Measurements from ENCODE around the gene RHBDL2. TPM values are rescaled to one million over a fixed set of nuclear protein-coding genes. Genes with fewer than 3 reads are reported as not detected.
A peak's percentile ranks its signal among the peaks of the same experiment; 100 is the strongest.

The RHBDL2 gene
- total RNA-seq, 1 donor: 0.72 TPM

DNA sequence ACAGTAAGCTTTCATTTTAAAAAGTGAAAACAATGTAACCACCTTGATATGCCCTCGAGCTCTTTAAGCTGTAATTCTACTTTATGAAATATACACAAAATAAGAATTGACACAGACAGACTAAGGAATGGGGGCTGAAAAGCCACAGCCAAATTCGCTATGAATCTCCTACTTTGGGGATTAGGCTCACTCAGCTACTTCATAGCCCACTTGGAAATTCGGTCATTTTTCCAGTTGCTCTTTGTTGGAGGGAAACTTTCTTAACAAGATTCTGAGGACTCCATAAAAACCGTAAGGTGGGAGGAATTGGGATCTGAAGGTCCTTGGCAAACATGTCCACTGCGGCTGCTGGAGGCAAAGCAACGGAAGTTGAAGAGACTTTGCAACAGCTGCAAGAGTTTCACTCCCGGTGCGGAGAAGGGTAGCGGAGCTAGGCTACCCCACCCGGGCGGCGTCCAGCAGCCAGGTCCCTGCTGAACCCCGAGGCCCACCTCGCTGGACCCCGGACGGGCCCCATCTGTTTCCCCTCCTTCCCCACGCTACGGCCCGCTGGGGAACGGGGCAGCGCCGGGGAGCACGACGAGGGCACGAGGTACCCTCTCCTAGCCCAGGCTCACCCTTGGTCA is 69.1 kb downstream of the RHBDL2 start:
- H4K20me1 ChIP-seq (ENCODE audit: insufficient read depth, low read length): peaks cover 4% of the 10 kb centered on the region
- no peaks in the 10 kb centered on the region for H3K36me3 ChIP-seq (ENCODE audit: insufficient read depth, low read length)
- no peaks in the 10 kb centered on the region for H3K27me3 ChIP-seq (ENCODE audit: insufficient read depth, low read length)
- H3K9me3 ChIP-seq (ENCODE audit: low read depth, low read length): no peaks in the 10 kb centered on the region
- peak; percentile 72 for DNase-seq (ENCODE audit: insufficient read length, low spot score, missing footprints)
- peaks cover 70% of the 10 kb centered on the region for H3K79me2 ChIP-seq (ENCODE audit: insufficient read depth, low read length)
- H3K4me3 ChIP-seq (ENCODE audit: insufficient read depth, low read length): peak overlapping the region; percentile 73
- TF ChIP-seq, protein P1, sequence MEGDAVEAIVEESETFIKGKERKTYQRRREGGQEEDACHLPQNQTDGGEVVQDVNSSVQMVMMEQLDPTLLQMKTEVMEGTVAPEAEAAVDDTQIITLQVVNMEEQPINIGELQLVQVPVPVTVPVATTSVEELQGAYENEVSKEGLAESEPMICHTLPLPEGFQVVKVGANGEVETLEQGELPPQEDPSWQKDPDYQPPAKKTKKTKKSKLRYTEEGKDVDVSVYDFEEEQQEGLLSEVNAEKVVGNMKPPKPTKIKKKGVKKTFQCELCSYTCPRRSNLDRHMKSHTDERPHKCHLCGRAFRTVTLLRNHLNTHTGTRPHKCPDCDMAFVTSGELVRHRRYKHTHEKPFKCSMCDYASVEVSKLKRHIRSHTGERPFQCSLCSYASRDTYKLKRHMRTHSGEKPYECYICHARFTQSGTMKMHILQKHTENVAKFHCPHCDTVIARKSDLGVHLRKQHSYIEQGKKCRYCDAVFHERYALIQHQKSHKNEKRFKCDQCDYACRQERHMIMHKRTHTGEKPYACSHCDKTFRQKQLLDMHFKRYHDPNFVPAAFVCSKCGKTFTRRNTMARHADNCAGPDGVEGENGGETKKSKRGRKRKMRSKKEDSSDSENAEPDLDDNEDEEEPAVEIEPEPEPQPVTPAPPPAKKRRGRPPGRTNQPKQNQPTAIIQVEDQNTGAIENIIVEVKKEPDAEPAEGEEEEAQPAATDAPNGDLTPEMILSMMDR (IDR thresholded peaks at IDR 0.05; ENCODE audit: extremely low read depth, low read depth, low read length): no peak
- H3K4me2 ChIP-seq (ENCODE audit: insufficient read depth, low read length): peak overlapping the region; percentile 84
- peak overlapping the region; percentile 52 for H2AFZ ChIP-seq (ENCODE audit: low read length)
- H3K27ac ChIP-seq (ENCODE audit: low read depth, low read length): peak overlapping the region; percentile 7
- peaks cover 10% of the 10 kb centered on the region for H3K4me1 ChIP-seq (ENCODE audit: insufficient read depth, low read length)

DNA sequence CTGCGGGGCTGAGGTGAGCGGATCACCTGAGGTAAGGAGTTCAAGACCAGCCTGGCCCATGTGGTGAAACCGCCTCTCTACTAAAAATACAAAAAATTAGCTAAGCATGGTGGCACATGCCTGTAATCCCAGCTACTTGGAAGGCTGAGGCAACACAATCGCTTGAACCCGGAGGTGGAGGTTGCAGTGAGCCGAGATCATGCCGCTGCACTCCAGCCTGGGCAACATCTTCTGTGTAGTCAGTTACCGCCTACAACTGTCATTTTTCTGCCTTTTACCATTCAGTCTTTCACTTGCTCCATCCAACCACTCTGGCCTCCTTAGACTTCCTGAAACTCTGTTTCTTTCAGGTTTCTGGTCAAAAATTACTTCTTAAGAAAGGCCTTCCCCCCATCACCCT is 70.6 kb downstream of the RHBDL2 start:
- H3K36me3 ChIP-seq (ENCODE audit: insufficient read depth, low read length): no peaks in the 10 kb centered on the region
- H2AFZ ChIP-seq (ENCODE audit: low read length): no peak overlapping the region
- H3K9me3 ChIP-seq (ENCODE audit: low read depth, low read length): no peaks in the 10 kb centered on the region
- no peak overlapping the region for H3K4me3 ChIP-seq (ENCODE audit: insufficient read depth, low read length)
- no peak for DNase-seq (ENCODE audit: insufficient read length, low spot score, missing footprints)
- TF ChIP-seq, protein P1 (IDR thresholded peaks at IDR 0.05; ENCODE audit: extremely low read depth, low read depth, low read length): no peak
- peaks cover 79% of the 10 kb centered on the region for H3K79me2 ChIP-seq (ENCODE audit: insufficient read depth, low read length)
- H4K20me1 ChIP-seq (ENCODE audit: insufficient read depth, low read length): peaks cover 4% of the 10 kb centered on the region
- H3K4me2 ChIP-seq (ENCODE audit: insufficient read depth, low read length): no peak overlapping the region
- peaks cover 10% of the 10 kb centered on the region for H3K4me1 ChIP-seq (ENCODE audit: insufficient read depth, low read length)
- no peaks in the 10 kb centered on the region for H3K27me3 ChIP-seq (ENCODE audit: insufficient read depth, low read length)
- no peak overlapping the region for H3K27ac ChIP-seq (ENCODE audit: low read depth, low read length)

DNA sequence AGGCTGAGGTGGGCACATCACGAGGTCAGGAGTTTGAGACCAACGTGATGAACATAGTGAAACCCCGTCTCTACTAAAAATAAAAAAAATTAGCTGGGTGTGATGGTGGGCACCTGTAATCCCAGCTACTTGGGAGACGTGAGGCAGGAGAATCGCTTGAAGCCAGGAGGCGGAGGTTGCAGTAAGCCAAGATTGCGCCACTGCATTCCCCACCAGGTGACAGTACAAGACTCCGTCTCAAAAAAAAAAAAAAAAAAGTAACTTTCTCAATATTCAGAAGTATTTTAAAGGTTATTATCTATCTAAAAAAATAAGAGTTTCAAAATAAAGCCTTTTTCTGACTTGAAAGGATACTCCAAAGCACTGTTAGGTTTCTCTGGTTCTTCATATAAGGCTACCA is 74.4 kb downstream of the RHBDL2 start:
- no peaks in the 10 kb centered on the region for H3K27me3 ChIP-seq (ENCODE audit: insufficient read depth, low read length)
- TF ChIP-seq, protein P1 (IDR thresholded peaks at IDR 0.05; ENCODE audit: extremely low read depth, low read depth, low read length): no peak
- H3K4me1 ChIP-seq (ENCODE audit: insufficient read depth, low read length): peaks cover 3% of the 10 kb centered on the region
- no peaks in the 10 kb centered on the region for H3K9me3 ChIP-seq (ENCODE audit: low read depth, low read length)
- H4K20me1 ChIP-seq (ENCODE audit: insufficient read depth, low read length): peaks cover 4% of the 10 kb centered on the region
- H3K4me2 ChIP-seq (ENCODE audit: insufficient read depth, low read length): no peak overlapping the region
- peaks cover 84% of the 10 kb centered on the region for H3K79me2 ChIP-seq (ENCODE audit: insufficient read depth, low read length)
- H2AFZ ChIP-seq (ENCODE audit: low read length): no peak overlapping the region
- H3K36me3 ChIP-seq (ENCODE audit: insufficient read depth, low read length): no peaks in the 10 kb centered on the region
- no peak for DNase-seq (ENCODE audit: insufficient read length, low spot score, missing footprints)
- no peak overlapping the region for H3K4me3 ChIP-seq (ENCODE audit: insufficient read depth, low read length)
- H3K27ac ChIP-seq (ENCODE audit: low read depth, low read length): no peak overlapping the region

DNA sequence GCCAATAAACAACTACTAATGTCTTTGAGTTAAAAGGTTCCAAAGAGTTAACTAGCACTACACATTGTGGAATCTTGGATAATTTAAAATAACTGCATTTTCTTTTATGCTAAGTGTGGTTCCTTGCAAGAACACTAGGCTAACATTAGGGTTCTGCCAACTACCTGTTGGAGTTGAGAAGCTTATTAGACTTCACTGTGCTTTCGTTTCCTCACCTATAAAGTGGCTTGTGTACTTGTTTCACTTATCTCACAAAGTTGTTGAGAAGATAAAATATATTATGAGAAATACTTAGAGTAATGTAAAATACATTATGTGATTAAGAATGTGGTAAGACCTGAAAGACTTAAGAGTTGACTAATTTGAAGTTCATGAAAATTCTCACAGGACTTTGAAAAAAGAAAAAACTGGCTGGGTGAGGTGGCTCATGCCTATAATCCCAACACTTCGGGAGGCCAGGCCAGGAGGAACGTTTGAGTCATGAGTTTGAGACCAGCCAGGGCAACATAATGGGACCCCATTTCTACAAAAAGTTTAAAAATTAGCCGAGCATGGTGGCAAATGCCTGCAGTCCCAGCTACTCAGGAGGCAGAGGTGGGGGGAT is 76.4 kb downstream of the RHBDL2 start:
- TF ChIP-seq, protein P1 (IDR thresholded peaks at IDR 0.05; ENCODE audit: extremely low read depth, low read depth, low read length): no peak
- no peaks in the 10 kb centered on the region for H4K20me1 ChIP-seq (ENCODE audit: insufficient read depth, low read length)
- H2AFZ ChIP-seq (ENCODE audit: low read length): no peak overlapping the region
- H3K9me3 ChIP-seq (ENCODE audit: low read depth, low read length): no peaks in the 10 kb centered on the region
- H3K4me2 ChIP-seq (ENCODE audit: insufficient read depth, low read length): no peak overlapping the region
- peaks cover 6% of the 10 kb centered on the region for H3K4me1 ChIP-seq (ENCODE audit: insufficient read depth, low read length)
- H3K27ac ChIP-seq (ENCODE audit: low read depth, low read length): no peak overlapping the region
- H3K79me2 ChIP-seq (ENCODE audit: insufficient read depth, low read length): peaks cover 85% of the 10 kb centered on the region
- no peaks in the 10 kb centered on the region for H3K36me3 ChIP-seq (ENCODE audit: insufficient read depth, low read length)
- H3K4me3 ChIP-seq (ENCODE audit: insufficient read depth, low read length): no peak overlapping the region
- no peaks in the 10 kb centered on the region for H3K27me3 ChIP-seq (ENCODE audit: insufficient read depth, low read length)
- no peak for DNase-seq (ENCODE audit: insufficient read length, low spot score, missing footprints)

Measured in osteoblast (primary cell).